Gastrocnemius medialis (tissue), 4 donors: ENCODE measurements around the gene CD164.

Experiments
- CTCF ChIP-seq, 5 experiments: fragments of 450-650 bp in 3 of 5; fragments of 200-600 bp in 2 of 5; sonication (generic) in 2 of 5; IDR thresholded peaks in 4 of 5; conservative IDR thresholded peaks in 1 of 5; 1 replicate in 4 of 5; 2 replicates in 1 of 5; pipeline ENCODE4 v1.5.1; 2016 to 2019; ENCODE audit warnings: antibody characterized with exemption in 5 of 5, mild to moderate bottlenecking in 3 of 5, moderate library complexity in 3 of 5
- POLR2A ChIP-seq, 2 donors: fragments of 450-650 bp; IDR thresholded peaks; one replicate each; pipeline ENCODE4 v1.6.1; 2017; ENCODE audit warnings: antibody characterized with exemption in 2 of 2, mild to moderate bottlenecking in 2 of 2, moderate library complexity in 2 of 2

GRCh38 chr6:109421184-109421583 lies 38.9 kb upstream of the CD164 start:
- no peak for TF ChIP-seq CTCF (IDR thresholded peaks at IDR 0.05 in 4 of 5, conservative IDR thresholded peaks at IDR 0.05 in 1 of 5)
- no peak for TF ChIP-seq POLR2A (IDR thresholded peaks at IDR 0.05)
